Neuronal stem cell (in vitro differentiated cells): ENCODE results near the gene FAM228B.
A peak's percentile ranks its signal among the peaks of the same experiment; 100 is the strongest.

Source experiments
- DNase-seq: peaks from one replicate; pipeline ENCODE4 v3.0.0-alpha.2; 2013; ENCODE audit warnings: low spot score
- H2AFZ ChIP-seq: one replicate; pipeline ENCODE4 v1.6.1; 2013; ENCODE audit warnings: mild to moderate bottlenecking, low read length, inconsistent platforms
- H2AK5ac ChIP-seq: 2 replicates; pipeline ENCODE4 v1.6.1; 2013; ENCODE audit warnings: low read depth, mild to moderate bottlenecking, inconsistent platforms, low read length, moderate library complexity, mixed read lengths
- H2BK120ac ChIP-seq: 2 replicates; pipeline ENCODE4 v1.6.1; 2013; ENCODE audit warnings: low read depth, mild to moderate bottlenecking, inconsistent platforms, low read length, moderate library complexity, mixed read lengths
- H2BK12ac ChIP-seq: one replicate; pipeline ENCODE4 v1.6.1; 2013; ENCODE audit warnings: low read length, inconsistent platforms
- H2BK15ac ChIP-seq: 2 replicates; pipeline ENCODE4 v1.6.1; 2013; ENCODE audit warnings: mild to moderate bottlenecking, low read length, inconsistent platforms, mixed read lengths
- H2BK5ac ChIP-seq: one replicate; pipeline ENCODE4 v1.6.1; 2013; ENCODE audit warnings: inconsistent platforms, mild to moderate bottlenecking, low read length, moderate library complexity
- H3K14ac ChIP-seq: one replicate; pipeline ENCODE4 v1.6.1; 2013; ENCODE audit warnings: low read length, inconsistent platforms
- H3K18ac ChIP-seq: 2 replicates; pipeline ENCODE4 v1.6.1; 2013; ENCODE audit warnings: low read length, inconsistent platforms
- H3K23ac ChIP-seq: 2 replicates; pipeline ENCODE4 v1.6.1; 2013; ENCODE audit warnings: low read depth, mild to moderate bottlenecking, mixed read lengths, low read length, inconsistent platforms; ENCODE audit not compliant: poor library complexity
- H3K27ac ChIP-seq: replicated peaks from 3 replicates; pipeline ENCODE4 v1.5.1; 2013; ENCODE audit warnings: low read length, inconsistent platforms
- H3K27me3 ChIP-seq, 3 experiments: 2 replicates each; pipeline ENCODE4 v1.6.1; 2013; ENCODE audit warnings: low read length in 3 of 3, mild to moderate bottlenecking in 2 of 3, inconsistent platforms in 1 of 3, low read depth in 1 of 3, mixed read lengths in 1 of 3, moderate library complexity in 1 of 3; ENCODE audit not compliant: control insufficient read depth in 3 of 3, insufficient read depth in 3 of 3
- H3K36me3 ChIP-seq, 2 donors: replicated peaks in 1 of 2; 2 replicates each; pipeline ENCODE4 v1.6.1; 2013; ENCODE audit warnings: low read length in 2 of 2; ENCODE audit not compliant: control insufficient read depth in 2 of 2, insufficient read depth in 2 of 2
- H3K4ac ChIP-seq: 2 replicates; pipeline ENCODE4 v1.6.1; 2013; ENCODE audit warnings: inconsistent platforms, mild to moderate bottlenecking, low read length, moderate library complexity
- H3K4me1 ChIP-seq, 2 donors: 1 replicate in 1 of 2; 2 replicates in 1 of 2; pipeline ENCODE4 v1.6.1; 2013; ENCODE audit warnings: low read length in 2 of 2, low read depth in 1 of 2; ENCODE audit not compliant: control insufficient read depth in 2 of 2, insufficient read depth in 1 of 2
- H3K4me2 ChIP-seq: one replicate; pipeline ENCODE4 v1.6.1; 2013; ENCODE audit warnings: mild to moderate bottlenecking, low read length, inconsistent platforms; ENCODE audit not compliant: insufficient read depth, poor library complexity, severe bottlenecking
- H3K4me3 ChIP-seq, 2 donors: 2 replicates each; pipeline ENCODE4 v1.5.1; 2013; ENCODE audit warnings: low read length in 2 of 2, mild to moderate bottlenecking in 2 of 2, inconsistent platforms in 1 of 2, moderate library complexity in 1 of 2
- H3K79me1 ChIP-seq: one replicate; pipeline ENCODE4 v1.6.1; 2013; ENCODE audit warnings: low read depth, mild to moderate bottlenecking, inconsistent platforms, low read length, moderate library complexity
- H3K9ac ChIP-seq: one replicate; pipeline ENCODE4 v1.6.1; 2013; ENCODE audit warnings: mild to moderate bottlenecking, low read depth, low read length, inconsistent platforms; ENCODE audit not compliant: poor library complexity
- H3K9me3 ChIP-seq, 2 donors: replicated peaks in 1 of 2; 2 replicates each; pipeline versions ENCODE3 to v1.6.1; 2013; ENCODE audit warnings: low read length in 2 of 2, mild to moderate bottlenecking in 2 of 2, inconsistent platforms in 1 of 2, low read depth in 1 of 2, mixed read lengths in 1 of 2, moderate library complexity in 1 of 2; ENCODE audit not compliant: control insufficient read depth in 2 of 2, insufficient read depth in 1 of 2
- H4K8ac ChIP-seq: one replicate; pipeline ENCODE4 v1.6.1; 2013; ENCODE audit warnings: low read depth, mild to moderate bottlenecking, inconsistent platforms, low read length, moderate library complexity
- H4K91ac ChIP-seq: one replicate; pipeline ENCODE4 v1.6.1; 2013; ENCODE audit warnings: low read length, low read depth, mild to moderate bottlenecking, inconsistent platforms; ENCODE audit not compliant: poor library complexity
- WGBS, 2 donors: extraction: QIAGEN DNeasy Blood & Tissue Kit; methylation state at CpG; one replicate each; pipeline ENCODE4 v1.1.7; 2013; ENCODE audit warnings: missing lambda C conversion rate in 2 of 2, mixed read lengths in 1 of 2; ENCODE audit not compliant: insufficient read length in 2 of 2, insufficient replicate concordance in 1 of 2; ENCODE audit errors: extremely low coverage in 2 of 2; 5-methylcytosine and 5-hydroxymethylcytosine counted together

FAM228B gene

GRCh38 chr2:24206242-24206641 is 83.0 kb downstream of the FAM228B start:
- Histone ChIP-seq H3K27ac (no peak overlapping the region), H3K4me3 (no peak overlapping the region)
- no CpG with 5 or more reads among the region's 6 CpGs for WGBS, 2 donors

GRCh38 chr2:24206714-24207113 is 83.4 kb downstream of the FAM228B start:
- Histone ChIP-seq H3K9me3 (no peaks in the 10 kb centered on the region), H3K4me2 (no peak overlapping the region), H4K91ac (no peak overlapping the region), H3K27ac (no peak overlapping the region), H2AFZ (no peak overlapping the region), H3K4me3 (no peak overlapping the region), H2BK5ac (no peak overlapping the region), H2BK120ac (no peak overlapping the region), H4K8ac (no peak overlapping the region), H3K9ac (no peak overlapping the region), H3K4ac (no peak overlapping the region), H3K36me3 (peaks cover 0 to 4% of the 10 kb centered on the region in 2 donors), H3K18ac (peak overlapping the region; percentile 49), H2AK5ac (peak overlapping the region; percentile 51), H3K27me3 (no peaks in the 10 kb centered on the region), H2BK12ac (no peak overlapping the region), H3K4me1 (peaks cover 0 to 2% of the 10 kb centered on the region in 2 donors), H3K23ac (no peak overlapping the region), H3K79me1 (no peaks in the 10 kb centered on the region), H2BK15ac (no peak overlapping the region), H3K14ac (no peak overlapping the region)
- DNase-seq = no peak
- WGBS, 2 donors = no CpG with 5 or more reads among the region's 8 CpGs

More at GRCh38 chr2:24206242-24206641, 83.0 kb downstream of the FAM228B start:
- Histone ChIP-seq H3K4ac (no peak overlapping the region), H3K27me3 (no peaks in the 10 kb centered on the region), H4K8ac (no peak overlapping the region), H2BK120ac (no peak overlapping the region), H2AK5ac (peak overlapping the region; percentile 51), H3K4me1 (peaks cover 0 to 2% of the 10 kb centered on the region in 2 donors), H2AFZ (no peak overlapping the region), H3K9ac (no peak overlapping the region), H2BK5ac (no peak overlapping the region), H4K91ac (no peak overlapping the region), H3K36me3 (peaks cover 0 to 4% of the 10 kb centered on the region in 2 donors), H3K23ac (no peak overlapping the region), H2BK15ac (no peak overlapping the region), H3K14ac (no peak overlapping the region), H3K4me2 (no peak overlapping the region), H3K18ac (peak overlapping the region; percentile 49), H3K9me3 (no peaks in the 10 kb centered on the region), H3K79me1 (no peaks in the 10 kb centered on the region), H2BK12ac (no peak overlapping the region)
- no peak for DNase-seq

- H3K36me3 ChIP-seq = peaks cover 0 to 4% of the 10 kb centered on the region in 2 donors
- H4K8ac ChIP-seq = no peak overlapping the region
- no peak overlapping the region for H2BK5ac ChIP-seq
- H3K9me3 ChIP-seq = no peaks in the 10 kb centered on the region
- H3K27ac ChIP-seq = no peak overlapping the region
- peaks cover 0 to 4% of the 10 kb centered on the region in 2 donors for H3K4me1 ChIP-seq
- H2AK5ac ChIP-seq = no peak overlapping the region
- no peak overlapping the region for H3K4me2 ChIP-seq
- H4K91ac ChIP-seq = no peak overlapping the region
- peak overlapping the region; percentile 15 for H3K9ac ChIP-seq
- H3K79me1 ChIP-seq = no peaks in the 10 kb centered on the region
- no peak overlapping the region for H2AFZ ChIP-seq
- no peak overlapping the region for H2BK120ac ChIP-seq
- peak overlapping the region; percentile 17 for H3K23ac ChIP-seq
- H3K14ac ChIP-seq = peak overlapping the region; percentile 78
- H3K4ac ChIP-seq = no peak overlapping the region
- H3K18ac ChIP-seq = peak overlapping the region; percentile 60
- DNase-seq = no peak
- no peak overlapping the region for H2BK12ac ChIP-seq
- no peak overlapping the region for H3K4me3 ChIP-seq
- no peak overlapping the region for H2BK15ac ChIP-seq
- no peaks in the 10 kb centered on the region for H3K27me3 ChIP-seq
- WGBS, 2 donors = no CpG with 5 or more reads among the region's 11 CpGs
These were observed 84.1 kb downstream of the FAM228B start for GRCh38 chr2:24207359-24207758.

- Histone ChIP-seq H3K4me3 (no peak overlapping the region), H3K36me3 (peaks cover 0 to 4% of the 10 kb centered on the region in 2 donors), H3K27me3 (no peaks in the 10 kb centered on the region), H4K8ac (no peak overlapping the region), H2BK15ac (no peak overlapping the region), H4K91ac (no peak overlapping the region), H3K79me1 (peaks cover 1% of the 10 kb centered on the region), H2BK12ac (no peak overlapping the region), H3K23ac (no peak overlapping the region), H3K9ac (no peak overlapping the region), H3K27ac (no peak overlapping the region), H3K14ac (no peak overlapping the region), H2BK120ac (no peak overlapping the region), H2AFZ (no peak overlapping the region), H2BK5ac (no peak overlapping the region), H3K9me3 (no peaks in the 10 kb centered on the region), H3K18ac (peak overlapping the region; percentile 42), H3K4me1 (peaks cover 0 to 4% of the 10 kb centered on the region in 2 donors), H3K4ac (no peak overlapping the region), H3K4me2 (no peak overlapping the region), H2AK5ac (peak overlapping the region; percentile 46)
- no CpG with 5 or more reads among the region's 16 CpGs for WGBS, 2 donors
- no peak for DNase-seq
These were observed 85.2 kb downstream of the FAM228B start for GRCh38 chr2:24208490-24208889.
